Measurements from ENCODE around the gene KCNJ15.

DNA sequence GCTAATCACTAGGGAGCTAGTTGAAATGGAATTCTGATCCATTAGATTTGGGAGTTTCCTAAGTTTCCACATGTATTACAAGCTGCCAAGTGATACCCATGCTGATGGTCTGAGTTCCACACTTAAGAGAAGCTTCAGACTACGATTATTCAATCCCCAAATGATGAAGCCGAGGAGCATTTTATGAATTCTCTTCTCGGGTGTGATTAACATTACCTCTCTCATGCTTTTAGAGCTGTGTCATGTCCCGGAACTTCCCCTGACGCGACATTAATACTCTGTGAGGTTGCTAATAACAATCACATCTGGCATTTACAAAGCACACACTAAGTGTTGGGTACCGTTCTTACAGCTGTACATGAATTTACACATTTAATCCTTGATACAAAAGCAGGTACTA is 63.0 kb downstream of the KCNJ15 start:
- TF ChIP-seq, protein P1, sequence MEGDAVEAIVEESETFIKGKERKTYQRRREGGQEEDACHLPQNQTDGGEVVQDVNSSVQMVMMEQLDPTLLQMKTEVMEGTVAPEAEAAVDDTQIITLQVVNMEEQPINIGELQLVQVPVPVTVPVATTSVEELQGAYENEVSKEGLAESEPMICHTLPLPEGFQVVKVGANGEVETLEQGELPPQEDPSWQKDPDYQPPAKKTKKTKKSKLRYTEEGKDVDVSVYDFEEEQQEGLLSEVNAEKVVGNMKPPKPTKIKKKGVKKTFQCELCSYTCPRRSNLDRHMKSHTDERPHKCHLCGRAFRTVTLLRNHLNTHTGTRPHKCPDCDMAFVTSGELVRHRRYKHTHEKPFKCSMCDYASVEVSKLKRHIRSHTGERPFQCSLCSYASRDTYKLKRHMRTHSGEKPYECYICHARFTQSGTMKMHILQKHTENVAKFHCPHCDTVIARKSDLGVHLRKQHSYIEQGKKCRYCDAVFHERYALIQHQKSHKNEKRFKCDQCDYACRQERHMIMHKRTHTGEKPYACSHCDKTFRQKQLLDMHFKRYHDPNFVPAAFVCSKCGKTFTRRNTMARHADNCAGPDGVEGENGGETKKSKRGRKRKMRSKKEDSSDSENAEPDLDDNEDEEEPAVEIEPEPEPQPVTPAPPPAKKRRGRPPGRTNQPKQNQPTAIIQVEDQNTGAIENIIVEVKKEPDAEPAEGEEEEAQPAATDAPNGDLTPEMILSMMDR (IDR thresholded peaks at IDR 0.05; ENCODE audit: insufficient read depth, low read depth, low read length) = no peak
- TF ChIP-seq EZH2 (IDR thresholded peaks at IDR 0.05; ENCODE audit: insufficient read depth, low read length) = no peak

Data from astrocyte (in vitro differentiated cells and primary cell).